OCI-LY1 (cell line): ENCODE results near the gene LRMDA.

Experiments used
- H2AFZ ChIP-seq: fragments of 200-600 bp; sonication (generic), shearing (Covaris generic); 2 replicates; pipeline ENCODE4 v1.6.0; 2014; ENCODE audit warnings: antibody characterized with exemption, mild to moderate bottlenecking, low read length
- H3F3A ChIP-seq: fragments of 200-600 bp; sonication (generic), shearing (Covaris generic); 2 replicates; pipeline ENCODE4 v1.6.0; 2014; ENCODE audit warnings: mild to moderate bottlenecking, antibody characterized with exemption, low read length, moderate library complexity; ENCODE audit not compliant: insufficient read depth
- H3K27ac ChIP-seq: fragments of 200-600 bp; sonication (generic); 2 replicates; pipeline ENCODE4 v1.5.1; 2014; ENCODE audit warnings: low read length, mixed run types, mild to moderate bottlenecking, low read depth; ENCODE audit not compliant: poor library complexity, severe bottlenecking
- H3K27me3 ChIP-seq: fragments of 200-600 bp; sonication (generic); 2 replicates; pipeline ENCODE4 v1.6.0; 2014; ENCODE audit warnings: antibody characterized with exemption, mild to moderate bottlenecking, low read length, moderate library complexity; ENCODE audit not compliant: insufficient read depth
- H3K36me3 ChIP-seq: fragments of 200-600 bp; sonication (generic); 2 replicates; pipeline ENCODE4 v1.6.1; 2014; ENCODE audit warnings: mild to moderate bottlenecking, antibody characterized with exemption, low read length, moderate library complexity, mixed read lengths; ENCODE audit not compliant: insufficient read depth
- H3K4me1 ChIP-seq: fragments of 200-600 bp; sonication (generic); 2 replicates; pipeline ENCODE4 v1.5.1; 2014; ENCODE audit warnings: mild to moderate bottlenecking, low read length, moderate library complexity; ENCODE audit not compliant: insufficient read depth, severe bottlenecking
- H3K4me2 ChIP-seq: fragments of 200-600 bp; sonication (generic), shearing (Covaris generic); 2 replicates; pipeline ENCODE4 v1.6.1; 2014; ENCODE audit warnings: low read length
- H3K4me3 ChIP-seq: fragments of 200-600 bp; sonication (generic); 2 replicates; pipeline ENCODE4 v1.5.1; 2014; ENCODE audit warnings: low read length, low read depth, mild to moderate bottlenecking, mixed read lengths; ENCODE audit not compliant: poor library complexity, severe bottlenecking
- H3K79me2 ChIP-seq: fragments of 200-600 bp; shearing (Covaris generic); 2 replicates; pipeline ENCODE4 v1.6.1; 2016; ENCODE audit warnings: mixed run types, low read length, mixed read lengths; ENCODE audit not compliant: insufficient read depth
- H3K9ac ChIP-seq: fragments of 200-600 bp; sonication (generic), shearing (Covaris generic); 2 replicates; pipeline ENCODE4 v1.6.1; 2014; ENCODE audit warnings: mild to moderate bottlenecking, low read length, mixed read lengths
- H3K9me2 ChIP-seq: fragments of 200-600 bp; sonication (generic), shearing (Covaris generic); 2 replicates; pipeline ENCODE4 v1.6.1; 2014; ENCODE audit warnings: low read depth, mild to moderate bottlenecking, low read length, mixed read lengths
- H3K9me3 ChIP-seq: fragments of 200-600 bp; shearing (Covaris generic); 2 replicates; pipeline ENCODE4 v1.6.1; 2014; ENCODE audit warnings: low read length, mixed read lengths
- H4K20me1 ChIP-seq: fragments of 200-600 bp; sonication (generic), shearing (Covaris generic); 2 replicates; pipeline ENCODE4 v1.6.0; 2016; ENCODE audit warnings: mild to moderate bottlenecking, low read length; ENCODE audit not compliant: insufficient read depth
- EZH2 ChIP-seq: fragments of 200-600 bp; sonication (generic), shearing (Covaris generic); IDR thresholded peaks from 2 replicates; pipeline ENCODE4 v1.8.0; 2017; ENCODE audit warnings: borderline replicate concordance, mixed run types, mild to moderate bottlenecking, antibody characterized with exemption, low read length, moderate library complexity, mixed read lengths
- TF ChIP-seq, protein P1 (sequence below): fragments of 200-600 bp; sonication (generic), shearing (Covaris generic); IDR thresholded peaks from 2 replicates; pipeline ENCODE4 v1.5.1; 2017; ENCODE audit warnings: mild to moderate bottlenecking, antibody characterized with exemption, low read length, moderate library complexity, mixed read lengths

The LRMDA gene

DNA sequence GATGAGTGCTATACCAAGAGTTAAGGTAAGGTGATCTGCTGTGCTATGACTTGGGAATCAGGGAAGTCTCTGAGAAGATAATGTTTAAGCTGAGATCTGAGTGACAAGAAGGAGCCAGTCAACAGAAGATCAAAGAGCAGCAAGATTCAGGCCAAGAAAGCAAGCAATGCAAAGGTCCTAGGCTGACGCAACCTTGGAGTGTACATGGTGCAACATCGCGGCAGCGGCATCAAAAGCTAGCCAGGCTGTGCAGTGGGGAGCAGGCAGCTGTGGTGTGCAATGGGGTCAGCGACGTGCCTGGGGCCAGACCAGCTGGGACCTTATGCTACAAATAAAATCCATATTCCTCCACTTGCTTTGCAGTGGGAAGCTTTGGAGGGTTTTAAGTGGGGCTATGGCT is 324.1 kb downstream of the LRMDA start:
- H3K27me3 ChIP-seq, result peaks cover 7% of the 10 kb centered on the region
- no peaks in the 10 kb centered on the region for H3K36me3 ChIP-seq
- no peaks in the 10 kb centered on the region for H3K9me2 ChIP-seq
- no peak overlapping the region for H3K4me3 ChIP-seq
- TF ChIP-seq EZH2, result no peak
- TF ChIP-seq, protein P1, sequence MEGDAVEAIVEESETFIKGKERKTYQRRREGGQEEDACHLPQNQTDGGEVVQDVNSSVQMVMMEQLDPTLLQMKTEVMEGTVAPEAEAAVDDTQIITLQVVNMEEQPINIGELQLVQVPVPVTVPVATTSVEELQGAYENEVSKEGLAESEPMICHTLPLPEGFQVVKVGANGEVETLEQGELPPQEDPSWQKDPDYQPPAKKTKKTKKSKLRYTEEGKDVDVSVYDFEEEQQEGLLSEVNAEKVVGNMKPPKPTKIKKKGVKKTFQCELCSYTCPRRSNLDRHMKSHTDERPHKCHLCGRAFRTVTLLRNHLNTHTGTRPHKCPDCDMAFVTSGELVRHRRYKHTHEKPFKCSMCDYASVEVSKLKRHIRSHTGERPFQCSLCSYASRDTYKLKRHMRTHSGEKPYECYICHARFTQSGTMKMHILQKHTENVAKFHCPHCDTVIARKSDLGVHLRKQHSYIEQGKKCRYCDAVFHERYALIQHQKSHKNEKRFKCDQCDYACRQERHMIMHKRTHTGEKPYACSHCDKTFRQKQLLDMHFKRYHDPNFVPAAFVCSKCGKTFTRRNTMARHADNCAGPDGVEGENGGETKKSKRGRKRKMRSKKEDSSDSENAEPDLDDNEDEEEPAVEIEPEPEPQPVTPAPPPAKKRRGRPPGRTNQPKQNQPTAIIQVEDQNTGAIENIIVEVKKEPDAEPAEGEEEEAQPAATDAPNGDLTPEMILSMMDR, result no peak
- no peak overlapping the region for H2AFZ ChIP-seq
- no peak overlapping the region for H3K9ac ChIP-seq
- H3F3A ChIP-seq, result no peaks in the 10 kb centered on the region
- no peaks in the 10 kb centered on the region for H4K20me1 ChIP-seq
- no peak overlapping the region for H3K27ac ChIP-seq
- H3K79me2 ChIP-seq, result no peaks in the 10 kb centered on the region
- no peaks in the 10 kb centered on the region for H3K9me3 ChIP-seq
- no peak overlapping the region for H3K4me2 ChIP-seq
- H3K4me1 ChIP-seq, result no peaks in the 10 kb centered on the region

DNA sequence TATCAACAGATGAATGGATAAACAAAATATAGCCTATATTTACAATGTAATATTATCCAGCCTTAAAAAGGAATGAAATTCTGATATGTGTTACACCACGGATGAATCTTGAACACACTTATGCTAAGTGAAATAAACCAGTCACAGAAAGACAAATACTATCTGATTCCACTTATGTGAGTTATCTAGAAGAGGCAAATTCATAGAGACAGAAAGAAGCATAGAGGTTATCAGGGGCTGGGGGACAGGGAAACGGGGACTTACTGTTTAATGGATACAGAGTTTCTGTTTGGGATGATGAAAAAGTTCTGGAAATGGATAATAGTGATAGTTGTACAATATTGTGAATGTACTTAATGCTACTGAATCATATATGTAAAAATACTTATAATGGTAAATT is 329.9 kb downstream of the LRMDA start:
- H3K27me3 ChIP-seq, result peaks cover 7% of the 10 kb centered on the region
- no peak overlapping the region for H3K4me3 ChIP-seq
- H3K79me2 ChIP-seq, result no peaks in the 10 kb centered on the region
- H3K9ac ChIP-seq, result no peak overlapping the region
- no peaks in the 10 kb centered on the region for H3K36me3 ChIP-seq
- H3K9me3 ChIP-seq, result no peaks in the 10 kb centered on the region
- H4K20me1 ChIP-seq, result no peaks in the 10 kb centered on the region
- H3K4me2 ChIP-seq, result no peak overlapping the region
- H2AFZ ChIP-seq, result no peak overlapping the region
- H3F3A ChIP-seq, result no peaks in the 10 kb centered on the region
- no peaks in the 10 kb centered on the region for H3K4me1 ChIP-seq
- H3K27ac ChIP-seq, result no peak overlapping the region
- TF ChIP-seq EZH2, result no peak
- TF ChIP-seq, protein P1, result no peak
- H3K9me2 ChIP-seq, result no peaks in the 10 kb centered on the region

DNA sequence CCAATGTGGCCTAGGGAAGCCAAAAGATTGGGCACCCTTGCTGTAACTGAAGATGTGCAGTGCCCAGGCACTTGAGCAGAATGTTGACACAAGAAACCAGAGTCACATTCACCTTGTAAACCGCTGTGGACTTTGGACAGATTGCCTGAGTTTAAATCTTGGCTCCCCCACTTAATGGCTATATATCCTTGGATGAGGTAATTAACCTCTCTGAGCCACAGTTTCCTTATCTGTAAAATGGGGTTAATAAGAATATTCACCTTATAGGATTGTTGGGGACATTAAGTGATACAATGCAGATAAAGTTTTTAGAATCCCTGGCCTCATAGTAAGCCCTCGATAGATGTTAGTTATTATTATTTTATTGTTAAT is 331.0 kb downstream of the LRMDA start:
- Histone ChIP-seq H3K27ac (no peak overlapping the region), H4K20me1 (no peaks in the 10 kb centered on the region), H3K9me3 (no peaks in the 10 kb centered on the region), H3K9ac (no peak overlapping the region), H3K9me2 (no peaks in the 10 kb centered on the region), H3K4me1 (no peaks in the 10 kb centered on the region), H3K4me3 (no peak overlapping the region), H3K27me3 (peaks cover 7% of the 10 kb centered on the region), H3K79me2 (no peaks in the 10 kb centered on the region), H3K4me2 (no peak overlapping the region), H3F3A (no peaks in the 10 kb centered on the region), H2AFZ (no peak overlapping the region), H3K36me3 (no peaks in the 10 kb centered on the region)
- TF ChIP-seq, protein P1, result no peak
- TF ChIP-seq EZH2, result no peak
